ENCODE results near the gene RNF19B.
A peak's percentile ranks its signal among the peaks of the same experiment; 100 is the strongest.
"Not testable (repeated sequence)": the region's sequence is repeated elsewhere in the genome, so short reads cannot be mapped to it uniquely, and the experiment has no call there.

Gene RNF19B

DNA sequence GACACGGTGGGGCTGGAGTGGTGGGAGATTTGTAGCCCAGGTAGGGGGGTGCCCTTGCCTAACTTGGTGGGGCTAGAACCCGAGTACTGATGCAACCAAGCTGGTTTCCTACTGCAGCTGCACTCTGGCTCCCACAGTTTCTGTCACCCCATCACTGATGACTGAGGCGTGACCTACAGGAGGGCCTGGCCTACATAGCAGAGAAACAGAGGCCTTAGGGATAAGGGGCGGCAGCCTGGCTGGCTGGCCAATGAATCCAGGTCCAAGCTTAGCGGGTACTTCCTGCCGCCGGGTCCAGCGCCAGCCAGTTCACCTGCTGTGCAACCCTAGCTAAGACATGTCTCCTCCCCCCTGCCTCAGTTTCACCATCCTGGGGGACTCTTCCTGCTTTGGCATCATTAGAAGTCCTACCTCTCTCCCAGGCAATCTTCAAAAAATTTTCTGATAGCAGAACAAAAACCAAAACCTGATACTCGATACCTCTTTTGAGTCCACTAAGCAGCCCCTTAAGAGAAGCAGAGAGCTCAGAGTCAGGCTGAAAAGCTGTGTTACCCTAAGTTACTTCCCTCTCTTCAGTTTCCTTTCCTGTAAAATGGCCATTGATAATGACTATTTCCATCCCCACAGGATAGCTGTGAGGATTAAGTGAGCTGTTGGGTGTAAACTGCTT lies 27.3 kb upstream of the RNF19B start:
- no peak for DNase-seq

DNA sequence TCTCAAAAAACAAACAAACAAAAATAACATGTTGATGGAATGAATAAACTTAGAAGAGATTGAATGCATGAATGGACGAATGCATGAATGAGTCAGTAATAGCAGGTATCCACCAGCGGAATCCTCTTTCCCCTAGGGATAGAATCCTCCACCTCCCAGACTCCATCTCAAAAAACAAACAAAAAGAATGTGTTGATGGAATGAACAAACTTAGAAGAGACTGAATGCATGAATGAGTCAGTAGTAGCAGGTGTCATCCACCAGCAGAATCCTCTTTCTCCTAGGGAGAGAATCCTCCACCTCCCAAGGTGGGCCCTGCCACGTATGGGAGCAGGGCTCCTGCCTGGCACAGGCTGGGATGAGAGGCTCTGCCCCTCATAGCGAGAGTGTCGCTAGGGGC lies 26.8 kb upstream of the RNF19B start:
- DNase-seq, result no peak

DNA sequence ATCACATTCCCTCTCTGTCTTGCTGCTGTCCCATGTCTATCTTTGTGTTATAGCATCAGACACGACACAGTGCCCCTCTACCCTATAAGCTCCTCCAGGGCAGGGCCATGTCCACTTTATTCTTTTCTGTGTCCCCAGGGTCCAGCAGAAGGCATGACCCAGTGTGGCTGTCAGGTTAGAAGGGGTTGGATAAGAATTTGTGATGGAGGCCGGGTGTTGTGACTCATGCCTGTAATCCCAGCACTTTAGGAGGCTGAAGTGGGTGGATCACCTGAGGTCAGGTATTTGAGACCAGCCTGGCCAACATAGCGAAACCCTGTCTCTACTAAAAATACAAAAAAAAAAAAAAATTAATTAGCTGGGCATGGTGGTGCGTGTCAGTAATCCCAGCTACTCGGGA lies 26.3 kb upstream of the RNF19B start:
- no peak for DNase-seq

DNA sequence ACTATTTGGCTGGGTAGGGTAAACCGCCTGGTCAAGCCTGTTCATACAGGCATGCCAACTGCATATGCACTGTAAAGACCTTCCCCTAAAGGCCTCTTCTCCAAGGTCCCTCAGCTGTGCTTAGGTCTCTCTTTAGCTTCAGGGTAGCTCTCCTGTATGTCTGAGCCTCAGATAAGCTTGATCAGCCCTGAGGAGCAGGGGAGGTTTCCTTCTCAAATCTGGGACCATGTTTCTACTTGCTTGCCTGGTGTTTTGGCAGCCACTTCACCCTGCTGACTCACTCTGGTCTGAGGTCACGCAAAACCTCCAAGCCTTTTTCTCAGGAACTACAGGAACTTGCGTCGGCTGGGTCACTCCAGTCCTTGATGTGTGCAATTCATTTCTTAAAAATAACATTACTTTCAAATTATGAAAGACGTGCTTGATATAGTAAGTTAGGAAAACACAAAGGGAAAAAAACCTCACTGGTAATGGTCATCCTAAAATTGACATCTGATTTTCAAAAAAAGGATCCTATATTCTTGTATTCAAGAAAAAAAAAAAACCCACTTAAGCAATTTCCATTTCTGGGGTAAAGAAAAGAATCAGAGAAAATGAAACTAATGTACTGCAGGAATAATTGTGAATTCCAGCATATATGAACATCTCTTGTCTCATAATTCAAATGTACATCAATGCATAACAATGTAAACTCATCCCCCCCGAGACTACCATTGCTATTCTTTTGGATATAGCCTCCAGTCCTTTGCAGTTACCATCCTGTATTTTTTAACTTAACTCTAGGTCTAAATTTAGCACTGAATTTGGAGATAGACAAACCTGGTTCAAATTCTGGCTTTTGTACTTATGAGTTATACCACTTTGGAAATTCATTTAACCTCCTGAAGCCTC lies 24.8 kb upstream of the RNF19B start:
- DNase-seq, result peak; percentile 67

DNA sequence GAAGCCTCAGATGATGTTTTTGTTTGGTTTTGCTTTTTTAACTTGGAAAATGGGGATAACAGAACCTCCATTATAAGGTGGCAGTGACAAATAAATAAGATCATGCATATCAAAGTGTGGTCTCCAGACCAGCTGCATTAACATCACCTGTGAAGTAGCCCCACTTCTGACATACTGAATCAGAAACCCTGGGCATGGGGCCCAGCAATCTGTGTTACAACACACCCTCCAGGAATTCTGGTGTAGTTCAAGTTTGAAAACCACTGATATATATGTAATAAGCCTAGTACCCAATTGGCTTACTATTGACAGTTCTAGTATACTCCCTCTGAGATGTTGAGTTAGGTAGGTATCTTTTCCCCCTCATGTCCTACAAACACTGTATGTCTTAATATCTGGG lies 24.1 kb upstream of the RNF19B start:
- DNase-seq, result no peak

DNA sequence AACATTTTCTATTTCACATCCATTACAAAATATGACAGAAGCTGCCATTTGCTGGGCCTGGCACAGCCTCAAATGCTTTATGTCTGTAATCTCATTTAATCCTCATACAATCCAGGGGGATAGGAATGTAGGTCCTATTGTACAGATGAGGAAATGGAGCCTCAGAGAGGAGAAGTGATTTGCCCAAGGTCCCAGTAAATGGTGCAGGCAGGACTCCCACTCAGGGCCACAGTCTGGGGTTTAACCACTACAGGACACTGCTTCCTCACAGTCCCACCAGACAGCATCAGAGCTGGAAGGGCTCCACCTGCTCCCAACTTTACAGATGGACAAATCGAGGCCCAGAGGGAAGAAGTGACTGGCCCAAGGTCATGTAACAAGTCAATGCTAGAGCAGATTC lies 20.6 kb upstream of the RNF19B start:
- no peak for DNase-seq

DNA sequence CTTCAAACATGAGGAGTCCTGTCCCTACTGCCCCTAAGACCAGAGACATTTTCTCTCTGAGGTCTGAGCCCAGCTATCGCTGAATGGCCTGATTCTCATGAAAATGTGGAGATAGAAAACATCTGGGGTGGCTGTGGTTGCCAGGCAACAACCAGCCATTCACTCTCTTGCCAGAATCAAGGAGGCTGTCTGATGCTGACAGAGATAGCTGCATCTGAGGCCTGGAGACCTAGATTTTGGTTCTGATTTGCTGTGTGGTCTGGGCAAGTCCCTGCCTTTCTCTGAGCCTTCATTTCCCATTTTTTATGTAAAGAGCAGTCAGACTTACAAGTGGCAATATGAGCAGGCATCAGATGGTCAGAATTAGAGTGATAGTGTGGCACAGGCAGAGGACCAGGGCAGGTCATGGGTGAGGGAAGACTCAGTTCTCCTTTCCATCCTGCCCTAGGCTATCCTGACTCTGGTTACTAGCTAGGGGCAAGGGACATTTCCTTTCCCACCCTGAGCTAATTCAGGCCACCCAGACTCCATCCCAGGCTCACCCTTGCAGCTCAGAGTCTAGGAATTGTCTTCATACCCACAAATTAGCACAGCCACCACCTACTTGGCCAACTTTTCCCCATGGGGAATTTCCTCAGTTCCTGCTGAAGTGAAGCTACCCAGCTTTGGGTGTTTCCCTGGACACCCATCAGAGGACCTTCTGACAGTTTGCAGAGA lies 20.0 kb upstream of the RNF19B start:
- DNase-seq, result peak; percentile 40

DNA sequence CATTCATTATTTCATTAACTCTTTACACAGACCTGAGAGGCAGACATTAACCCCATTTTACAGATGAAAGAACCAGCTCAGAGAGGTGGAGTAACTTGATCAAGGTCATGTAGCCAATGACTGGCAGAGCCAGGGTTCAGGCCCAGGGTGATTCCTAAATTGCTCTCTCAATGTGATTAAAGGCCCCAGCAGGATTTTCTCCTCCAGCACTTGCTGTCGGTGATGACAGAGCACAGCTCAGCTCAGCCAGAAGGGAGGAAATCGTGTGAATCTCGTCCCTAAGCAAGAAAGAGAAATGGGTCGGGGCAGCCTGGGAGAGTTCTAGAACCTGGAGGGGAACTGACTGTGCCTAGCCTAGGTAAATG lies 19.5 kb upstream of the RNF19B start:
- DNase-seq, result no peak

DNA sequence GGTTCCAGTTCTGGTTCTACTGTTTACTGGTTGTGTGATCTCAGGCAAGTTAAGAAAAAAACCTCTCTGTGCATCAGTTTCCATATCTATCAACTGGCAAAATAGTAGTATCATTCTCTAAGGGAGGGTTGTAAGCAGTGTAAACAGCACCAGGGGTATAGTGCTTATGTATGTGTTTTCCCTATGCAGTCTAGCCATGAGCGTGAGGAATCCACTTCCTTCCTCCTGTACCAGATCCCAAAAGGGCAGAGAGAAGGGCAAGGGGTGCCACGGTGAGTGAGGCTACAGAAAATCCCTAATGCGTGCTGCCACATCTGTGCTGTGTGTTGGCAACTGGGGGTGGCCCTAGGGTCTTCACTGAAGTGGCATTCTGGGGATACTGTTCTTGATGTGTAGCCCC lies 18.4 kb upstream of the RNF19B start:
- no peak for DNase-seq

DNA sequence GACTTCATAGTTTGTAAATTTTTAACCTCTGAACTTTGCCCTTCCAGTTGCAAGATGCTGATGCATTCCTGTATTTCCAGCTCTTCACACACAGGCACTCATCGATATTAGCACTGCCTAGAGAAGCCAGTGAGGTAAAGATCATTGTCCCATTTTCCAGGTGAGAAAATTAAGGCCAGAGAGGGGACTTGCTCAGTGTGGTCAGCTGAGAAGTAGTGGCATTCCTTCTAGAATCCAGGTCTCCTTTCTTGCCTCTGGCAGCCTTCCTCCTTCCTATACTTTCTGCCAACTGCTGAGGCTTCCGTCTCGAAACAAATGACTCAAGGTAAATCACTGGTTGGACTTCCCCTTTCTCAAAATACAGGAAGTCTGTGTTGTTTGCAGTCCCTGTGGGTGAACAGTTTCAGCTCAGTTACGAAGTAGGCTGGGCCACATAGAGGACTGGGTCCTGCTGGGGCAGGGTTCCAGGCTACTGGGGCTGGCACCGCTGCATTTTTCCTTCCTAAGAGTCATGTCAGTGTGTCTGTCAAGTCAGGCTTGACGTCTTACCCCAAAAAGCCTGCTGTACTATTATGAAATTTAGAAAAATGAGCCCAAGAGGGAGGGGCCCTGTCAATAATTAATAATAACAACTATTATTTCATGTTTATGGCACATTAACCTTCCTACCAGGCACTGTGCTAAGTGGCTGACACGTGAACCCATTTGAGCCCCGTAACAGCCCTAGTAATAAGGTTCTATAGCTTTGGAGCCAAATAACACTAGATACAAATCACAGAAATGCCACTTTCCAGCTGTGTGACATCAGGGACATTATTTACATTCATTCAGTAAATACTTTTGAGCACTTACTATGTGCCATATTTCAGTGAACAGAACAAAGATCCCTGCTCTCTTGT lies 16.6 kb upstream of the RNF19B start:
- peak; percentile 93 for DNase-seq

DNA sequence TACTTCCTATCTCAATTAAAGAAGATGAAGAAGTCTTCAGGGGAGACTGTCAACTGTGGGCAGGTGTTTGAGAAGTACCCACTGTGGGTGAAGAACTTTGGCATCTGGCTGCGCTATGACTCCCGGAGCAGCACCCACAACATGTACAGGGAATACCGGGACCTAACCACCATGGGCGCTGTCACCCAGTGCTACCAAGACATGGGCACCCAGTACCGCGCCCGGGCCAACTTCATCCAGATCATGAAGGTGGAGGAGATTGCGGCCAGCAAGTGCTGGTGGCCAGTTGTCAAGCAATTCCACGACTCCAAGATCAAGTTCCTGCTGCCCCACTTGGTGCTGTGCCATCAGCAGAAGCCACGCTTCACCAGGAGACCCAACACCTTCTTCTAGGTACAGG lies 15.5 kb upstream of the RNF19B start:
- DNase-seq, result no peak

DNA sequence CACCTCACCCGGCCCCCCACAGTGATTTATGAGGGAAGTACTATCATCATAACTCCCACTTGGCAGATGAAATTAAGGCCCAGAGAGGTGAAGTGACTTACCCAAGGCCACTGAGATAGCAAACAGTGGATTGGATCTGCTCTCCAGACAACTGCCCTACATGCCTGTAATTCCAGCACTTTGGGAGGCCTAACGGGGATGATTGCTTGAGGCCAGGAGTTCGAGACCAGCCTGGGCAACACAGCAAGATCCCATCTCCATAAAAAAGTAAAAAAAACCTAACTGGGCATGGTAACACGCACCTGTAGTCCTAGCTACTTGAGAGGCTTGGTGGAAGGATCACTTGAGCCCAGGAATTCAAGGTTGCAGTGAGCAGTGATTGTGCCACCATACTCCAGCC lies 14.2 kb upstream of the RNF19B start:
- no peak for DNase-seq

DNA sequence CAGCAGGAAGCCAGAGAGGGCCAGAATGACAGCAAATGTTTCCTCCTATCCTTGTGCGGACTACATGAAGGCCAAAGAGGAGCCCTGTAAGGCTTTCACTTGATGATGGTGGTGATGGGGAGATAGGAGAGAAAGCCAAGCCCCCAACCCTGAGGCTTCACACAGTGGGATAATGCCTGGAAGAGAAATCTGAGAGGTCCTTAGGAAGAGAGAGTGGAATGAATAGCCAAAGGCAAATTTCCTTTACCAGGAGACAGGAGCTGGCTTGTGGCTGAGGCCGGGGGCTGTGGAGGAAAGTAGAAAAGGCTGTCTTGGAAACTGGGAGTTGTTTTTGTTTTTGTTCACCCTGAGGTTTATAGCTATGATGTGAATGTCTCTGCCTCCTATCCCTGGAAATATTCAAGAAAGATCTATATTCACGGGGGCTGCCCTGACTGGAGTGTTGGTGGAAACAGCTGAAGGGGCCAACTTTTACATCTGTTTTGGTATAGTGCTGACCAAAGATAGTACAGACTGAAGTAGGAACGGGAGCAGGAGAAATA lies 13.0 kb upstream of the RNF19B start:
- DNase-seq, result no peak

DNA sequence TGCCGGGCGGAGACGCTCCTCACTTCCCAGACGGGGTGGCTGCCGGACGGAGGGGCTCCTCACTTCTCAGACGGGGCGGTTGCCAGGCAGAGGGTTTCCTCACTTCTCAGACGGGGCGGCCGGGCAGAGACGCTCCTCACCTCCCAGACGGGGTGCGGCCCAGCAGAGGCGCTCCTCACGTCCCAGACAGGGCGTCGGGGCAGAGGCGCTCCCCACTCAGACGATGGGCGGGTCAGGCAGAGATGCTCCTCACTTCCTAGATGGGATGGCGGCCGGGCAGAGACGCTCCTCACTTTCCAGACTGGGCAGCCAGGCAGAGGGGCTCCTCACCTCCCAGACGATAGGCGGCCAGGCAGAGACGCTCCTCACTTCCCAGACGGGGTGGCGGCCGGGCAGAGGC lies 10.4 kb upstream of the RNF19B start:
- DNase-seq, result not testable (repeated sequence)

DNA sequence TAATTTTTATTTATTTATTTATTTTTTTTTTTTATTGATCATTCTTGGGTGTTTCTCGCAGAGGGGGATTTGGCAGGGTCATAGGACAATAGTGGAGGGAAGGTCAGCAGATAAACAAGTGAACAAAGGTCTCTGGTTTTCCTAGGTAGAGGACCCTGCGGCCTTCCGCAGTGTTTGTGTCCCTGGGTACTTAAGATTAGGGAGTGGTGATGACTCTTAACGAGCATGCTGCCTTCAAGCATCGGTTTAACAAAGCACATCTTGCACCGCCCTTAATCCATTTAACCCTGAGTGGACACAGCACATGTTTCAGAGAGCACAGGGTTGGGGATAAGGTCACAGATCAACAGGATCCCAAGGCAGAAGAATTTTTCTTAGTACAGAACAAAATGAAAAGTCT lies 8.8 kb upstream of the RNF19B start:
- not testable (repeated sequence) for DNase-seq

DNA sequence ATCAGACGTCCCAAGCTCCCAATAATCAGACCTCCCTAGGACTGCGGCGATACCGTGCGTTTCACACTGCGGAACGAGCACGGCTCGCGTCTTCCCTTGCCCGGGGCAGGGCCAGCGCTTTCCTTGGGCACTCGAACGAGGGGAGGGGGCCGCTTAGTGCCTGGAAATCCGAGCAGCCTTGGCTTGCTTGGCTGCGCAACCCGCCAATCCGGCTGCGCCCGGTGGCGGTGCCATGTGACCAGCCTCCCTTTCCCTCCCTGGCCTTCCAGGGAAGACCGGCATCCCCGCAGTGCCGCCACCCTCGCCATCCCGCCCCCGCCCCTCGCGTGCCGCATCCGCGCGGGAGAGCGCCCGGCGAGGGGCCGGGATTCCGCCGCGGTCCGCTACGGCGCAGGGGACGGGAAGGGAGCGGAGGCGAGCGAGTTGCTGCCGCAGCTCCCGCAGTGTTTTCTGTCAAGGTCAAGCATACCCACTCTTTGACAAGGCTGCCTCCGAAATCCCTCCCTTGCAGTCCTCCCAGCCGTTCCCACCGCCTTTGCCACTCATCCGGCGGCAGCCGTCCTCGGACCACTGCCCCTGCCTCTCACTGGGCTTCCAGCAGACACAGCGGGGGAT lies 8.3 kb upstream of the RNF19B start:
- no peak for DNase-seq

DNA sequence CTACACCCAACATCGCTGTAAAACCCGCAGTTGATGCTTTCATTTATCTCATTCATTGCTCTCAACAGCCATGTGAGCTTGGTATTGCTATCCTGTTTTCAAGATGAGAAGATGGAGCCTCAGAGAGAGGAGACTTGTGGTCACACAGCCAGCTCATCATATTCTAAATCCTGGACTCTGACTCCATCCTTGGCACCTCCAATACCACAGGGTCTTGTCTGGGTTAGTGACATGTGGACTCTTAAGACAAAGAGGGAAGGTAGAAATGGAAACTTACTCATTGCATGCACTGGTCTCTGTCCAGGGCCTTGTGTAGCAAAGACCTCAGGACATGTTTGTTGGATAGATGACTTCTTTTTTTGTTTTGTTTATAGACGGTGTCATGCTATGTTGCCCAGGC lies 7.0 kb upstream of the RNF19B start:
- DNase-seq, result no peak

DNA sequence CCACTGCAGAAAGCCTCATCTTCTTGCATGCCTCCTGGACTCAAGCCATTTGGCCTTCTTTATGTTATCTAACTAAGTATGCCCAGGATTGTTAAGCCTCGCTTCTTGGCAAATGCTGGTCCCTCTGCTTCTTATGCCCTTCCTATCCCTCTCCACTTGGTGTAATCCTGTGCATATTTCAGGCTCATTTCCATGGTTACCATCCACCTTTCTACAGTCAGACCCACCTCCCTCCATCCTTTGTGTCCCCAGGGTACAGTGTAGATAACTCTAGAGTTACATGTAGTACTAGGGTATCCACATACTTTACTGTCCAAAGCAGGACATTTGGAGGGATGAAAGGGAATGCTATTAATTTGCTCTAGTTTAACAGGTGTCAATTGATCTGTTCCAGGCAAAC lies 6.5 kb upstream of the RNF19B start:
- DNase-seq, result no peak

DNA sequence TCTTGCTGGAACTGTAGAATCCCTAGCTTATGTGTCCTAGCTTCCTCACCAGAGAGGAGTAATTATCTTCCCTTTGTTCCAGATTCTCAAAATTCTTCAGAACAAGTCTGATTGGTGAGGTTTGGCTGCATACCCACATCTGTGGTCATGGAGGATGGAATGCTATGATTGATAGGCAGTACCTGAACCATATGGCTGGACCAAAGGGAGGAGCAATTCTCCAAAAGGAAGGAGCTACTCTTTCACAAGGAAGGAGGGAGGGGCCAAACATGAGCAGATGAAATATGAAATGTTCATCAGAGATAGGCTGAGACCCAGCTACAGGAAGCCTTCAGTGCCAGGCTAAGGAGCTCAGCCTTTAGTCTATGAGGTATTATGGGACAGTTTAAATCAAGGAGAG lies 5.0 kb upstream of the RNF19B start:
- DNase-seq, result no peak

DNA sequence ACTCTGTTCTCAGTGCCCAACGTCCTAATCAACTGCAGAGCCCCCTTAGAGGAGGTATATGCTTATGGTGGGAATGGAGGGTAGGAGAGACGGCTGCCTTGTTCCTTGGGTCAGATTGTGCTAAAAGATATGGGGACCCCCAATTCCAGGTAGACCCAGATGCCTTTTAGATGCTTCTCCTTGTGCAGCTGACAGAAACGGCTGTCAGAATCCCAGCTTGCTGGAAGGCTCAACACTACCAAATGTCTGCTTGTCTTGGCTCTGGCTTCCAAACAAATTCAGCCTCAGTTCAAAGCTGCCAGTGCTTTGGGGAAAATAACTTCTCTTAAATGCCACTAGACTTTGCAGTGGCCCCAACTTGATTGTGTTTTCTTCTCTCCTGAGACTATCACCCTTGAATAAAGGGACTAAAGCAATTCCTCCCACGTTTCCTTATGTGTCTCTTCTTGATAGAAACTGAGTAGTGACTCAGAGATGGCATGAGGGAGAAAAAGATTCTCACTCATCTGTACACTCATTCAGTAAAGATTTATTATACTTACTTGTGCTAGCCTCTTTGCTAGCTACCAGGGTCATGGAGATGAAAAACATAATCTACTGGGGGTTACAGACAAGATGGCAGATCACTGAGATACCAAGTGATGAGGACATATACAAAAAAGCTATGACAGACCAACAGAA lies 3.4 kb upstream of the RNF19B start:
- DNase-seq, result no peak

DNA sequence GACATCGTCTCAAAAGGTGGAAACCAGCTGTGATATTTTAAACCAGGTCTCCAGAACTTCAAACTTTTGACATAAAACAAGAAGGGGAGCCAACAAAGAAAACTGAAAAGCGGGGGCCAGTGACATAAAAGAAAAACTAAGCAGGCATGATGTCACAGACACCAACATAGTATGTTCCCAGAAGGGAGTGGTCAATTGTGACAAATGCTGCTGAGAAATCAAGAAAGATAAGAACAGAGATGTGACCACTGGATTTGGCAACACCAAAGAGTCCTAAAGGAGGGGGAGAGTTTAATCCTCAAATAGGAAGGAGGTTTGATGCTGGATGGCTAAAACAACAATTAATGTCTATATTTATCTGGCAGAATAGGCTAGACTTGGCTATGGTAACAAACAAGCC lies 2.3 kb upstream of the RNF19B start:
- DNase-seq, result no peak
